Measurements from ENCODE around the gene KISS1. TPM values are rescaled to one million over a fixed set of nuclear protein-coding genes. Genes with fewer than 3 reads are reported as not detected.

The KISS1 gene
- total RNA-seq, 1 donor from 2014 or later: 0.60 TPM

DNA sequence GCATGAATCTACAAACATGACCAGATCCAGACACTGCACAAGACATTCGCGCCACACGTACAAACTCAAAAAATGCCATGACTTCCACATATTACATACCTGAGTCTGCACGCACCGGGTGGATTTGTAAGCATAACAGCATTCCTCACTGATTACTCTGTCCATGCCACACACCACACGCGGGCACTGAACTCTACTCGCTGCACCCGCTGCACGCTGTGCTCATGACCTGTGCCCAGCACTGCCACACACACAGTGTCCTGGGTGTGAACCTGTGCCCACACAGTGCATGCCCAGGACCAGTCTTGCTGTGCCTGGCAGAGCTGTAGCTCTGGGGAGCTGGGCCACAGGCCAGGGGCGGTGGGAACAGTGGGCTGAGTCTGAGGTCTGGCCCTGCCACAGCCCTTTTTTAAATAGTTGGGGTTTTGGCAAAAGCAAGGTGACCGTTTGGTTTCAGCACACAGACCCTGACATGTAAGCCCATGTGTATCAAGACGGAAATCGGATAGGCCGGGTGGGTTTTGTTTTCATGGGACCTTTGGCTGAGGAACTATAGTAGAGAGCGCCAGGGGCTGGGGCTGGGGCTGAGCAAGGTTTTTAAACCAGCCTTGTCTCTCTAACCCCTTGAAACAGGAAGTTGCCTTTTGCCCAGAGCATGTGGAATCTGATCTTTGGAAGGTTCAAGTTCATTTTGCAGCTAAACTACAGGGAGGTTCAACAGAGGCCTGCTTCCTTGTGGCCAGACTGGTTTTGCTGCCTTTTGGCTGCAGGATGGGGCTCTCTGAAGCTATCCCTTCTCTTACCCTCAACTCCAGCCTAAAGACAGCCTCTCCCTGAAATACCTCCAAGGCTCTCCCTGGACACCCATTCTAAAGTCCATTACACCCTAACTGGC lies 29.8 kb upstream of the KISS1 start:
- DNase-seq (ENCODE audit: low spot score in 2 of 2, unreplicated experiment in 2 of 2): no peak
- Mint-ChIP-seq H3K27ac (no peak overlapping the region), H3K27me3 (ENCODE audit: low read depth) (no peaks in the 10 kb centered on the region), H3K4me1 (peaks cover 3% of the 10 kb centered on the region), H3K9me3 (no peaks in the 10 kb centered on the region), H3K36me3 (peaks cover 24% of the 10 kb centered on the region), H3K4me3 (no peak overlapping the region)
- TF ChIP-seq, protein P1, sequence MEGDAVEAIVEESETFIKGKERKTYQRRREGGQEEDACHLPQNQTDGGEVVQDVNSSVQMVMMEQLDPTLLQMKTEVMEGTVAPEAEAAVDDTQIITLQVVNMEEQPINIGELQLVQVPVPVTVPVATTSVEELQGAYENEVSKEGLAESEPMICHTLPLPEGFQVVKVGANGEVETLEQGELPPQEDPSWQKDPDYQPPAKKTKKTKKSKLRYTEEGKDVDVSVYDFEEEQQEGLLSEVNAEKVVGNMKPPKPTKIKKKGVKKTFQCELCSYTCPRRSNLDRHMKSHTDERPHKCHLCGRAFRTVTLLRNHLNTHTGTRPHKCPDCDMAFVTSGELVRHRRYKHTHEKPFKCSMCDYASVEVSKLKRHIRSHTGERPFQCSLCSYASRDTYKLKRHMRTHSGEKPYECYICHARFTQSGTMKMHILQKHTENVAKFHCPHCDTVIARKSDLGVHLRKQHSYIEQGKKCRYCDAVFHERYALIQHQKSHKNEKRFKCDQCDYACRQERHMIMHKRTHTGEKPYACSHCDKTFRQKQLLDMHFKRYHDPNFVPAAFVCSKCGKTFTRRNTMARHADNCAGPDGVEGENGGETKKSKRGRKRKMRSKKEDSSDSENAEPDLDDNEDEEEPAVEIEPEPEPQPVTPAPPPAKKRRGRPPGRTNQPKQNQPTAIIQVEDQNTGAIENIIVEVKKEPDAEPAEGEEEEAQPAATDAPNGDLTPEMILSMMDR (IDR thresholded peaks at IDR 0.05; ENCODE audit: unreplicated experiment): no peak

- TF ChIP-seq, protein P1 (IDR thresholded peaks at IDR 0.05; ENCODE audit: unreplicated experiment): no peak
- no peak for DNase-seq (ENCODE audit: low spot score in 2 of 2, unreplicated experiment in 2 of 2)
- no peak overlapping the region for H3K4me3 Mint-ChIP-seq
These were observed 28.4 kb upstream of the KISS1 start for GRCh38 chr1:204224655-204225054.

GRCh38 chr1:204223129-204223860 lies 27.0 kb upstream of the KISS1 start:
- TF ChIP-seq, protein P1 (IDR thresholded peaks at IDR 0.05; ENCODE audit: unreplicated experiment): no peak
- Mint-ChIP-seq H3K9me3 (no peaks in the 10 kb centered on the region), H3K36me3 (peaks cover 15% of the 10 kb centered on the region), H3K27ac (no peak overlapping the region), H3K4me1 (peaks cover 3% of the 10 kb centered on the region), H3K4me3 (no peak overlapping the region), H3K27me3 (ENCODE audit: low read depth) (no peaks in the 10 kb centered on the region)
- no peak for DNase-seq (ENCODE audit: low spot score in 2 of 2, unreplicated experiment in 2 of 2)

More at GRCh38 chr1:204224655-204225054, 28.4 kb upstream of the KISS1 start:
- Mint-ChIP-seq H3K36me3 (peaks cover 23% of the 10 kb centered on the region), H3K4me1 (peaks cover 3% of the 10 kb centered on the region), H3K27ac (no peak overlapping the region), H3K9me3 (no peaks in the 10 kb centered on the region), H3K27me3 (ENCODE audit: low read depth) (no peaks in the 10 kb centered on the region)

DNA sequence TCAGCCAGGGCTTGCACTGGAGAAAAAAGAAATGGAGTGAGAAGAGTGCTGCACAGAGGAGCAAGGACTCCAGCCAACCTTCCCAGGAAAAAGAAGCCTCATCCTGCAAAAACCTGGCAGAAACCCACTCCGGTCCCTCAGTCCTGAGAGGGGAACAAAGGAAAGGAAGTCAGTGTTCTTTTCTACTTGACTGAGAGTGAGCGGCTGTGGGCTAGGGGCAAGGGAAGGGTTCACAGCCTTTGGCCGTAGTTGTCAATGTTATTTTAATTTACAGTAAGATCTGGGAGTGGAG lies 26.4 kb upstream of the KISS1 start:
- H3K4me1 Mint-ChIP-seq: peaks cover 3% of the 10 kb centered on the region
- H3K9me3 Mint-ChIP-seq: no peaks in the 10 kb centered on the region
- no peak for DNase-seq (ENCODE audit: low spot score in 2 of 2, unreplicated experiment in 2 of 2)
- no peak overlapping the region for H3K27ac Mint-ChIP-seq
- H3K36me3 Mint-ChIP-seq: peaks cover 15% of the 10 kb centered on the region
- H3K27me3 Mint-ChIP-seq (ENCODE audit: low read depth): peaks cover 2% of the 10 kb centered on the region
- TF ChIP-seq, protein P1 (IDR thresholded peaks at IDR 0.05; ENCODE audit: unreplicated experiment): no peak
- no peak overlapping the region for H3K4me3 Mint-ChIP-seq

DNA sequence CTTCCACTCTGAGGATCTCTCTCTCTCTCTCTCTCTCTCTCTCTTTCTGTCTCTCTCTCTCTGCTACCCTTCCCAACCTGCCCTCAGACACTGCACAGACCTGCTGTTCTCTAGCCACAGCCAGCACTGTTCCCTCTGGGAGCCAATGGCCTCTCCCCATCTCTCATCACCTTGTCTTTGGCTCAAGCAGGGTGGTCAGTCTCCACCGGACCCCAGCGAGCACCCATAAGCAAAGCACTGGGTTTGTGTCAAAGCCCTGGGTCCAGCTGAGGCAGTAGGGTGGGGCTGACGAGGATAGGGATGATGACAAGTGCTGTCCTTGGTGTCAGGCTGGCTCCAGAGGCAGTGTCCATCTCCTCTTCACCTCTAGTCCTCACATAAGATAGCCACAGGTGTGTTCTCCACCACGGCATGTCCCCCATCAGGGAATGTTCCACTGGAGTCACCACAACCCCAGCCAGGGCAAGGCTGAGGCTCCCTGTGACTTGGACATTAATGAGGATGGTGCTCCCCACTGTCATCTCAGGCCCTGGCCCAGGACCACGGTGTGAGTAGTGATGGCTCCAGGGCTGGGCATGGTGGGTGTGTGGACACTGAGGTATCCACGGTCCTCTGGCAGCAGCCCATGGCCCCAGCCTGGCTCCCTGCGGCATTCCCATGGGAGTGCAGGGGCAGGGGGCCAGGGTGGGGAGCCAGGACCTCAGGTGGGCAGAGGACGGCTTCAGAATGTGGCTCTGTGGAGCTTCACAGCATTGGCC lies 25.9 kb upstream of the KISS1 start:
- H3K4me3 Mint-ChIP-seq: no peak overlapping the region
- peaks cover 3% of the 10 kb centered on the region for H3K4me1 Mint-ChIP-seq
- H3K36me3 Mint-ChIP-seq: peaks cover 15% of the 10 kb centered on the region
- no peak for DNase-seq (ENCODE audit: low spot score in 2 of 2, unreplicated experiment in 2 of 2)
- H3K27ac Mint-ChIP-seq: no peak overlapping the region
- no peaks in the 10 kb centered on the region for H3K9me3 Mint-ChIP-seq
- peaks cover 2% of the 10 kb centered on the region for H3K27me3 Mint-ChIP-seq (ENCODE audit: low read depth)
- TF ChIP-seq, protein P1 (IDR thresholded peaks at IDR 0.05; ENCODE audit: unreplicated experiment): no peak

Data from mesothelial cell of epicardium (in vitro differentiated cells).